HEK293 (cell line): ENCODE measurements around the gene JAZF1.

Experiments used
- CTCF ChIA-PET: fragments of 350-600 bp; formaldehyde crosslinking; extraction: SDS; loops from one replicate; lab custom pipeline; 2021; ENCODE audit warnings: antibody characterized with exemption; lab: Yijun Ruan, JAX
- POLR2A ChIA-PET: fragments of 300-600 bp; formaldehyde crosslinking; extraction: SDS; loops from one replicate; lab custom pipeline; 2020; ENCODE audit warnings: antibody characterized with exemption, inconsistent platforms; lab: Yijun Ruan, JAX
- H3K27ac ChIP-seq: fragments of 200-500 bp; sonication (Bioruptor generic); 2 replicates; pipeline ENCODE4 v1.5.1; 2014; ENCODE audit warnings: low read depth, low read length, control low read depth, inconsistent platforms; ENCODE audit errors: extremely low read depth
- H3K36me3 ChIP-seq, 2 experiments: fragments of 200-500 bp in 1 of 2; sonication (Bioruptor generic) in 1 of 2; 1 replicate in 1 of 2; 2 replicates in 1 of 2; pipeline ENCODE4 v1.5.1; 2014 to 2017; ENCODE audit warnings: inconsistent platforms in 2 of 2, low read length in 2 of 2; ENCODE audit not compliant: control insufficient read depth in 2 of 2, insufficient read depth in 1 of 2
- H3K4me1 ChIP-seq: fragments of 200-500 bp; sonication (Bioruptor generic); 2 replicates; pipeline ENCODE4 v1.5.1; 2014; ENCODE audit warnings: mild to moderate bottlenecking, low read length, inconsistent platforms; ENCODE audit not compliant: control insufficient read depth, insufficient read depth
- H3K4me3 ChIP-seq: 2 replicates; pipeline ENCODE4 v1.5.1; 2011; ENCODE audit warnings: low read depth, mild to moderate bottlenecking, control low read depth, low read length, moderate library complexity
- H3K9me3 ChIP-seq: fragments of 200-500 bp; sonication (Bioruptor generic); 2 replicates; pipeline ENCODE4 v1.5.1; 2014; ENCODE audit warnings: low read depth, low read length, inconsistent platforms; ENCODE audit not compliant: control insufficient read depth, insufficient read depth
- GLI2 ChIP-seq: fragments of 450-650 bp; formaldehyde crosslinking; IDR thresholded peaks from 2 replicates; pipeline ENCODE4; 2017; ENCODE audit warnings: missing biosample characterization, missing genetic modification characterization, low read depth, borderline replicate concordance
- HOXA7 ChIP-seq: sonication (generic); formaldehyde crosslinking; IDR thresholded peaks from 2 replicates; pipeline ENCODE4 v1.8.1; 2022; ENCODE audit warnings: missing genetic modification reagents, borderline replicate concordance
- HOXC10 ChIP-seq: sonication (generic); formaldehyde crosslinking; IDR thresholded peaks from 2 replicates; pipeline ENCODE4 v1.8.1; 2023; ENCODE audit warnings: mild to moderate bottlenecking, missing genetic modification reagents
- KLF10 ChIP-seq: fragments of 450-650 bp; IDR thresholded peaks from 2 replicates; pipeline ENCODE4 v1.5.1; 2018; ENCODE audit warnings: missing biosample characterization, mild to moderate bottlenecking, missing genetic modification characterization
- PRDM1 ChIP-seq: fragments of 450-650 bp; formaldehyde crosslinking; IDR thresholded peaks from 2 replicates; pipeline ENCODE4; 2016; ENCODE audit warnings: missing biosample characterization, missing genetic modification characterization
- ZFHX2 ChIP-seq: fragments of 450-650 bp; formaldehyde crosslinking; conservative IDR thresholded peaks from 2 replicates; pipeline ENCODE4 v1.5.1; 2016; ENCODE audit warnings: missing biosample characterization, missing genetic modification characterization
- ZNF175 ChIP-seq: fragments of 450-650 bp; formaldehyde crosslinking; IDR thresholded peaks from 2 replicates; pipeline ENCODE4 v1.5.1; 2016; ENCODE audit warnings: missing biosample characterization, missing genetic modification characterization
- ZNF184 ChIP-seq: fragments of 450-650 bp; IDR thresholded peaks from 2 replicates; pipeline ENCODE4 v1.5.1; 2018; ENCODE audit warnings: missing biosample characterization, mild to moderate bottlenecking, missing genetic modification characterization
- ZNF248 ChIP-seq: fragments of 450-650 bp; formaldehyde crosslinking; IDR thresholded peaks from 2 replicates; pipeline ENCODE4 v1.5.1; 2017; ENCODE audit warnings: missing biosample characterization, missing genetic modification characterization
- ZNF26 ChIP-seq: fragments of 450-650 bp; formaldehyde crosslinking; IDR thresholded peaks from 2 replicates; pipeline ENCODE4 v1.5.1; 2016; ENCODE audit warnings: missing biosample characterization, missing genetic modification characterization
- ZNF335 ChIP-seq: fragments of 450-650 bp; formaldehyde crosslinking; conservative IDR thresholded peaks from 2 replicates; pipeline ENCODE4 v1.5.1; 2016; ENCODE audit warnings: missing biosample characterization, missing genetic modification characterization
- ZNF623 ChIP-seq: fragments of 450-650 bp; formaldehyde crosslinking; IDR thresholded peaks from 2 replicates; pipeline ENCODE4 v1.5.1; 2016; ENCODE audit warnings: missing biosample characterization, missing genetic modification characterization
- ZNF626 ChIP-seq: fragments of 450-650 bp; sonication (Bioruptor Pico); formaldehyde crosslinking; IDR thresholded peaks from 2 replicates; pipeline ENCODE4 v1.5.1; 2018; ENCODE audit warnings: missing biosample characterization, missing genetic modification characterization, inconsistent platforms
- ZNF843 ChIP-seq: fragments of 450-650 bp; formaldehyde crosslinking; IDR thresholded peaks from 2 replicates; pipeline ENCODE4 v1.5.1; 2016; ENCODE audit warnings: missing biosample characterization, missing genetic modification characterization
- TF ChIP-seq, protein P1 (sequence below): fragments of 450-650 bp; formaldehyde crosslinking; IDR thresholded peaks from 2 replicates; pipeline ENCODE4 v1.5.1; 2016; ENCODE audit warnings: missing biosample characterization, missing genetic modification characterization
- TF ChIP-seq, protein P2 (sequence below): fragments of 450-650 bp; formaldehyde crosslinking; IDR thresholded peaks from 2 replicates; pipeline ENCODE4 v1.5.1; 2016; ENCODE audit warnings: missing biosample characterization, missing genetic modification characterization, borderline replicate concordance
- TF ChIP-seq, protein P3 (sequence below): fragments of 450-650 bp; formaldehyde crosslinking; IDR thresholded peaks from 2 replicates; pipeline ENCODE4 v1.5.1; 2016; ENCODE audit warnings: missing biosample characterization, missing genetic modification characterization

Gene JAZF1

GRCh38 chr7:28176645-28177044 lies 4.0 kb downstream of the JAZF1 start:
- Histone ChIP-seq H3K4me3 (no peak overlapping the region), H3K4me1 (peaks cover 16% of the 10 kb centered on the region), H3K9me3 (no peaks in the 10 kb centered on the region), H3K36me3 (no peaks in the 10 kb centered on the region), H3K27ac (no peak overlapping the region)
- CTCF ChIA-PET: no interaction called here
- TF ChIP-seq, protein P1, sequence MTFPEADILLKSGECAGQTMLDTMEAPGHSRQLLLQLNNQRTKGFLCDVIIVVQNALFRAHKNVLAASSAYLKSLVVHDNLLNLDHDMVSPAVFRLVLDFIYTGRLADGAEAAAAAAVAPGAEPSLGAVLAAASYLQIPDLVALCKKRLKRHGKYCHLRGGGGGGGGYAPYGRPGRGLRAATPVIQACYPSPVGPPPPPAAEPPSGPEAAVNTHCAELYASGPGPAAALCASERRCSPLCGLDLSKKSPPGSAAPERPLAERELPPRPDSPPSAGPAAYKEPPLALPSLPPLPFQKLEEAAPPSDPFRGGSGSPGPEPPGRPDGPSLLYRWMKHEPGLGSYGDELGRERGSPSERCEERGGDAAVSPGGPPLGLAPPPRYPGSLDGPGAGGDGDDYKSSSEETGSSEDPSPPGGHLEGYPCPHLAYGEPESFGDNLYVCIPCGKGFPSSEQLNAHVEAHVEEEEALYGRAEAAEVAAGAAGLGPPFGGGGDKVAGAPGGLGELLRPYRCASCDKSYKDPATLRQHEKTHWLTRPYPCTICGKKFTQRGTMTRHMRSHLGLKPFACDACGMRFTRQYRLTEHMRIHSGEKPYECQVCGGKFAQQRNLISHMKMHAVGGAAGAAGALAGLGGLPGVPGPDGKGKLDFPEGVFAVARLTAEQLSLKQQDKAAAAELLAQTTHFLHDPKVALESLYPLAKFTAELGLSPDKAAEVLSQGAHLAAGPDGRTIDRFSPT (tag by site-specific recombination): no peak
- TF ChIP-seq KLF10 (tag by site-specific recombination) (no peak), ZNF335 (tag by site-specific recombination) (no peak), GLI2 (tag by site-specific recombination) (no peak), ZNF184 (tag by site-specific recombination) (no peak), ZNF843 (tag by site-specific recombination) (no peak), ZFHX2 (no peak), PRDM1 (no peak), ZNF626 (tag by site-specific recombination) (no peak), HOXA7 (CRISPR knock-in tag) (no peak), ZNF623 (tag by site-specific recombination) (no peak), ZNF26 (tag by site-specific recombination) (no peak), ZNF248 (tag by site-specific recombination) (no peak), HOXC10 (CRISPR knock-in tag) (no peak), ZNF175 (tag by site-specific recombination) (no peak)
- TF ChIP-seq, protein P2, sequence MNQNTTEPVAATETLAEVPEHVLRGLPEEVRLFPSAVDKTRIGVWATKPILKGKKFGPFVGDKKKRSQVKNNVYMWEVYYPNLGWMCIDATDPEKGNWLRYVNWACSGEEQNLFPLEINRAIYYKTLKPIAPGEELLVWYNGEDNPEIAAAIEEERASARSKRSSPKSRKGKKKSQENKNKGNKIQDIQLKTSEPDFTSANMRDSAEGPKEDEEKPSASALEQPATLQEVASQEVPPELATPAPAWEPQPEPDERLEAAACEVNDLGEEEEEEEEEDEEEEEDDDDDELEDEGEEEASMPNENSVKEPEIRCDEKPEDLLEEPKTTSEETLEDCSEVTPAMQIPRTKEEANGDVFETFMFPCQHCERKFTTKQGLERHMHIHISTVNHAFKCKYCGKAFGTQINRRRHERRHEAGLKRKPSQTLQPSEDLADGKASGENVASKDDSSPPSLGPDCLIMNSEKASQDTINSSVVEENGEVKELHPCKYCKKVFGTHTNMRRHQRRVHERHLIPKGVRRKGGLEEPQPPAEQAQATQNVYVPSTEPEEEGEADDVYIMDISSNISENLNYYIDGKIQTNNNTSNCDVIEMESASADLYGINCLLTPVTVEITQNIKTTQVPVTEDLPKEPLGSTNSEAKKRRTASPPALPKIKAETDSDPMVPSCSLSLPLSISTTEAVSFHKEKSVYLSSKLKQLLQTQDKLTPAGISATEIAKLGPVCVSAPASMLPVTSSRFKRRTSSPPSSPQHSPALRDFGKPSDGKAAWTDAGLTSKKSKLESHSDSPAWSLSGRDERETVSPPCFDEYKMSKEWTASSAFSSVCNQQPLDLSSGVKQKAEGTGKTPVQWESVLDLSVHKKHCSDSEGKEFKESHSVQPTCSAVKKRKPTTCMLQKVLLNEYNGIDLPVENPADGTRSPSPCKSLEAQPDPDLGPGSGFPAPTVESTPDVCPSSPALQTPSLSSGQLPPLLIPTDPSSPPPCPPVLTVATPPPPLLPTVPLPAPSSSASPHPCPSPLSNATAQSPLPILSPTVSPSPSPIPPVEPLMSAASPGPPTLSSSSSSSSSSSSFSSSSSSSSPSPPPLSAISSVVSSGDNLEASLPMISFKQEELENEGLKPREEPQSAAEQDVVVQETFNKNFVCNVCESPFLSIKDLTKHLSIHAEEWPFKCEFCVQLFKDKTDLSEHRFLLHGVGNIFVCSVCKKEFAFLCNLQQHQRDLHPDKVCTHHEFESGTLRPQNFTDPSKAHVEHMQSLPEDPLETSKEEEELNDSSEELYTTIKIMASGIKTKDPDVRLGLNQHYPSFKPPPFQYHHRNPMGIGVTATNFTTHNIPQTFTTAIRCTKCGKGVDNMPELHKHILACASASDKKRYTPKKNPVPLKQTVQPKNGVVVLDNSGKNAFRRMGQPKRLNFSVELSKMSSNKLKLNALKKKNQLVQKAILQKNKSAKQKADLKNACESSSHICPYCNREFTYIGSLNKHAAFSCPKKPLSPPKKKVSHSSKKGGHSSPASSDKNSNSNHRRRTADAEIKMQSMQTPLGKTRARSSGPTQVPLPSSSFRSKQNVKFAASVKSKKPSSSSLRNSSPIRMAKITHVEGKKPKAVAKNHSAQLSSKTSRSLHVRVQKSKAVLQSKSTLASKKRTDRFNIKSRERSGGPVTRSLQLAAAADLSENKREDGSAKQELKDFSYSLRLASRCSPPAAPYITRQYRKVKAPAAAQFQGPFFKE: no peak
- TF ChIP-seq, protein P3, sequence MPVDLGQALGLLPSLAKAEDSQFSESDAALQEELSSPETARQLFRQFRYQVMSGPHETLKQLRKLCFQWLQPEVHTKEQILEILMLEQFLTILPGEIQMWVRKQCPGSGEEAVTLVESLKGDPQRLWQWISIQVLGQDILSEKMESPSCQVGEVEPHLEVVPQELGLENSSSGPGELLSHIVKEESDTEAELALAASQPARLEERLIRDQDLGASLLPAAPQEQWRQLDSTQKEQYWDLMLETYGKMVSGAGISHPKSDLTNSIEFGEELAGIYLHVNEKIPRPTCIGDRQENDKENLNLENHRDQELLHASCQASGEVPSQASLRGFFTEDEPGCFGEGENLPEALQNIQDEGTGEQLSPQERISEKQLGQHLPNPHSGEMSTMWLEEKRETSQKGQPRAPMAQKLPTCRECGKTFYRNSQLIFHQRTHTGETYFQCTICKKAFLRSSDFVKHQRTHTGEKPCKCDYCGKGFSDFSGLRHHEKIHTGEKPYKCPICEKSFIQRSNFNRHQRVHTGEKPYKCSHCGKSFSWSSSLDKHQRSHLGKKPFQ (tag by site-specific recombination): no peak
- POLR2A ChIA-PET: no interaction called here
